Measurements from ENCODE around the gene HBP1. TPM values are rescaled to one million over a fixed set of nuclear protein-coding genes. Genes with fewer than 3 reads are reported as not detected.
A peak's percentile ranks its signal among the peaks of the same experiment; 100 is the strongest.
"Not testable (repeated sequence)": the region's sequence is repeated elsewhere in the genome, so short reads cannot be mapped to it uniquely, and the experiment has no call there.

Gene HBP1
- total and polyA plus RNA-seq, 5 donors = 39.4 to 64.7 (median 43.0) TPM

GRCh38 chr7:107138696-107139420 lies 29.9 kb upstream of the HBP1 start:
- ATAC-seq = no peak

GRCh38 chr7:107143875-107144274 lies 24.9 kb upstream of the HBP1 start:
- 87% methylated on average over 5 of the region's 5 CpGs for WGBS
- intact Hi-C loops (cut with DNase I); H3K27me3 ChIP-seq (ENCODE audit: control insufficient read depth, insufficient read depth); H3K4me3 ChIP-seq (ENCODE audit: low read length); DNase-seq; ATAC-seq; H3K9me3 ChIP-seq (ENCODE audit: control insufficient read depth, low read length); H3K4me1 ChIP-seq (ENCODE audit: control insufficient read depth, insufficient read depth, low read length); H3K27ac ChIP-seq (ENCODE audit: low read length): not testable (repeated sequence)

More at GRCh38 chr7:107138696-107139420, 29.9 kb upstream of the HBP1 start:
- no peaks in the 10 kb centered on the region for H3K9me3 ChIP-seq (ENCODE audit: control insufficient read depth, low read length)
- H3K27ac ChIP-seq (ENCODE audit: low read length) = no peak overlapping the region
- DNase-seq = no peak
- intact Hi-C loops (cut with DNase I) = no loop called here
- H3K4me3 ChIP-seq (ENCODE audit: low read length) = no peak overlapping the region
- no peaks in the 10 kb centered on the region for H3K27me3 ChIP-seq (ENCODE audit: control insufficient read depth, insufficient read depth)
- WGBS = 81% methylated on average over 7 of the region's 7 CpGs
- H3K4me1 ChIP-seq (ENCODE audit: control insufficient read depth, insufficient read depth, low read length) = peaks cover 3% of the 10 kb centered on the region

DNA sequence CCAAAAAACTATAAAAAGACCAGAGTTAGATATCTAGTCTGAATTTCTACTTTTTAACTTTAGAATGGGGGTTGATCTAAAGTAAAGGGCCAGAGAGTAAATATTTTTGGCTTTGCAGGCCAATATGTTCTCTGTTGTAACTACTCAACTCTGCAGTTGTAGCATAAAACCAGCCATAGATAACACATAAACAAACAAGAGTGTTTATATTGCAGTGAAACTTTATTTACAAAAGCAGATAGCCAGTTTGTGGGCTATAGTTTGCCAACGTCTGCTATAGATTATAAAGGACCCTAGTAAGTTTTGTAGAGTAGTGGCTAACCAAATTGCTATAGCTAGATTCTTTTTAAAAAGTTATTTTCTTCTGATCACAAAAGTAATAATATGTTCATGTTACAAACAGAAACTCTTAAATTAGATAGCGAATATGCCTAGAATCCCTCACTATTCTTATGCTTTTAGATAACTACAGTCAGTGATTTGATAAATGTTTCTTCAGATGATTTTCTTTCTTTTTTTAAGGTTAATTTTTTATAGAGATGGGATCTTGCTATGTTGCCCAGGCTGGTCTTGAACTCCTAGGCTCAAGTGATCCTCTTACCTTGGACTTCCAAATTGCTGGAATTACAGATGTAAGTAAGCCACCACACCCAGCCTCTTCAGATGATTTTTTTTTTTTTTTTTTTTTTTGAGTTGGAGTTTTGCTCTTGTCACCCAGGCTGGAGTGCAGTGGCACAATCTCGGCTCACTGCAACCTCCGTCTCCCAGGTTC lies 23.6 kb upstream of the HBP1 start:
- Histone ChIP-seq H3K9me3 (ENCODE audit: control insufficient read depth, low read length) (no peaks in the 10 kb centered on the region), H3K27me3 (ENCODE audit: control insufficient read depth, insufficient read depth) (no peaks in the 10 kb centered on the region), H3K27ac (ENCODE audit: low read length) (no peak overlapping the region), H3K4me3 (ENCODE audit: low read length) (no peak overlapping the region), H3K4me1 (ENCODE audit: control insufficient read depth, insufficient read depth, low read length) (no peaks in the 10 kb centered on the region)
- intact Hi-C loops (cut with DNase I) = loop anchor here in 2 of 4 donors (5.0 kb wide), 2 partner anchors 198 to 353 kb away; no protein-coding TSS in a partner anchor
- WGBS = 86% methylated on average over 4 of the region's 4 CpGs
- ATAC-seq (no peak), DNase-seq (no peak)

GRCh38 chr7:107147464-107148393 lies 21.1 kb upstream of the HBP1 start:
- Histone ChIP-seq H3K4me3 (ENCODE audit: low read length) (no peak overlapping the region), H3K9me3 (ENCODE audit: control insufficient read depth, low read length) (no peaks in the 10 kb centered on the region), H3K4me1 (ENCODE audit: control insufficient read depth, insufficient read depth, low read length) (no peaks in the 10 kb centered on the region), H3K27ac (ENCODE audit: low read length) (no peak overlapping the region), H3K27me3 (ENCODE audit: control insufficient read depth, insufficient read depth) (no peaks in the 10 kb centered on the region)
- intact Hi-C loops (cut with DNase I) = loop anchor here in 2 of 4 donors (5.0 kb wide), 2 partner anchors 200 to 355 kb away; no protein-coding TSS in a partner anchor
- 30% methylated on average over 3 of the region's 3 CpGs for WGBS
- ATAC-seq (peak; percentile 63 to 76), DNase-seq (no peak)

- intact Hi-C loops (cut with DNase I) = loop anchor here in 2 of 4 donors (5.0 kb wide), 2 partner anchors 201 to 356 kb away; no protein-coding TSS in a partner anchor
- H3K9me3 ChIP-seq (ENCODE audit: control insufficient read depth, low read length) = no peaks in the 10 kb centered on the region
- no peak for DNase-seq
- no peak for ATAC-seq
- no peaks in the 10 kb centered on the region for H3K4me1 ChIP-seq (ENCODE audit: control insufficient read depth, insufficient read depth, low read length)
- H3K4me3 ChIP-seq (ENCODE audit: low read length) = no peak overlapping the region
- WGBS = 98% methylated on average over 2 of the region's 2 CpGs
- H3K27ac ChIP-seq (ENCODE audit: low read length) = no peak overlapping the region
- H3K27me3 ChIP-seq (ENCODE audit: control insufficient read depth, insufficient read depth) = no peaks in the 10 kb centered on the region
These were observed 20.1 kb upstream of the HBP1 start for GRCh38 chr7:107148721-107149120.

DNA sequence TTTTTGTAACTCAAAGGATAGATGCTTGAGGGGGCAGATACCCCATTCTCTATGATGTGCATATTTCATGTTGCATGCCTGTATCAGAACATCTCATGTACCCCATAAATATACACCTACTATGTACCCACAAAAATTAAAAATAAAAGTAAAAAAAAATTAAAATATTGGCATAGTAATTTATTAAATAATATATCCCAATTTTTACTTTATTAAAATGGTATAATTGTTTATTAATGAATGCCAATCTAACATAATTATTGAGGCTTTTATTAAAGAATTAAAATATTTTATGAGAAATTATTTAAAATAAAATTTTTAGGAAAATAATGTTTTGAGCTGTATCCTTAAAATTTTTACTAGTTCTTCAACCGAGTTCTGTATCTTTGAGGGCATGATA lies 18.9 kb upstream of the HBP1 start:
- no peaks in the 10 kb centered on the region for H3K4me1 ChIP-seq (ENCODE audit: control insufficient read depth, insufficient read depth, low read length)
- intact Hi-C loops (cut with DNase I) = loop anchor here (2.0 to 10.0 kb wide), 4 partner anchors 203 to 358 kb away; no protein-coding TSS in a partner anchor
- H3K27me3 ChIP-seq (ENCODE audit: control insufficient read depth, insufficient read depth) = no peaks in the 10 kb centered on the region
- no peak overlapping the region for H3K4me3 ChIP-seq (ENCODE audit: low read length)
- no peak for DNase-seq
- 97% methylated on average over 1 of the region's 1 CpG for WGBS
- no peak overlapping the region for H3K27ac ChIP-seq (ENCODE audit: low read length)
- ATAC-seq = no peak
- H3K9me3 ChIP-seq (ENCODE audit: control insufficient read depth, low read length) = no peaks in the 10 kb centered on the region

- intact Hi-C loops (cut with DNase I) = loop anchor here (2.0 to 10.0 kb wide), 4 partner anchors 203 to 358 kb away; no protein-coding TSS in a partner anchor
- no peaks in the 10 kb centered on the region for H3K4me1 ChIP-seq (ENCODE audit: control insufficient read depth, insufficient read depth, low read length)
- no peaks in the 10 kb centered on the region for H3K27me3 ChIP-seq (ENCODE audit: control insufficient read depth, insufficient read depth)
- no peak overlapping the region for H3K27ac ChIP-seq (ENCODE audit: low read length)
- DNase-seq (peak; percentile 71 to 89 (median 72)), ATAC-seq (peak; percentile 67 to 71)
- H3K4me3 ChIP-seq (ENCODE audit: low read length) = no peak overlapping the region
- WGBS = 25% methylated on average over 4 of the region's 4 CpGs
- no peaks in the 10 kb centered on the region for H3K9me3 ChIP-seq (ENCODE audit: control insufficient read depth, low read length)
These were observed 18.3 kb upstream of the HBP1 start for GRCh38 chr7:107150375-107151073.

GRCh38 chr7:107151538-107151937 lies 17.3 kb upstream of the HBP1 start:
- no peak overlapping the region for H3K4me3 ChIP-seq (ENCODE audit: low read length)

GRCh38 chr7:107152011-107152410 lies 16.8 kb upstream of the HBP1 start:
- no peak for DNase-seq
- Histone ChIP-seq H3K27me3 (ENCODE audit: control insufficient read depth, insufficient read depth) (no peaks in the 10 kb centered on the region), H3K4me3 (ENCODE audit: low read length) (no peak overlapping the region), H3K9me3 (ENCODE audit: control insufficient read depth, low read length) (no peaks in the 10 kb centered on the region), H3K27ac (ENCODE audit: low read length) (no peak overlapping the region), H3K4me1 (ENCODE audit: control insufficient read depth, insufficient read depth, low read length) (no peaks in the 10 kb centered on the region)
- intact Hi-C loops (cut with DNase I) = loop anchor here in 3 of 4 donors (5.0 to 10.0 kb wide), 3 partner anchors 205 to 360 kb away; no protein-coding TSS in a partner anchor
- ATAC-seq = no peak
- 65% methylated on average over 4 of the region's 4 CpGs for WGBS

More at GRCh38 chr7:107151538-107151937, 17.3 kb upstream of the HBP1 start:
- ATAC-seq (no peak), DNase-seq (no peak)
- Histone ChIP-seq H3K27ac (ENCODE audit: low read length) (no peak overlapping the region), H3K9me3 (ENCODE audit: control insufficient read depth, low read length) (no peaks in the 10 kb centered on the region), H3K27me3 (ENCODE audit: control insufficient read depth, insufficient read depth) (no peaks in the 10 kb centered on the region), H3K4me1 (ENCODE audit: control insufficient read depth, insufficient read depth, low read length) (no peaks in the 10 kb centered on the region)
- intact Hi-C loops (cut with DNase I) = loop anchor here (2.0 to 10.0 kb wide), 4 partner anchors 204 to 359 kb away; no protein-coding TSS in a partner anchor
- 93% methylated on average over 7 of the region's 7 CpGs for WGBS

DNA sequence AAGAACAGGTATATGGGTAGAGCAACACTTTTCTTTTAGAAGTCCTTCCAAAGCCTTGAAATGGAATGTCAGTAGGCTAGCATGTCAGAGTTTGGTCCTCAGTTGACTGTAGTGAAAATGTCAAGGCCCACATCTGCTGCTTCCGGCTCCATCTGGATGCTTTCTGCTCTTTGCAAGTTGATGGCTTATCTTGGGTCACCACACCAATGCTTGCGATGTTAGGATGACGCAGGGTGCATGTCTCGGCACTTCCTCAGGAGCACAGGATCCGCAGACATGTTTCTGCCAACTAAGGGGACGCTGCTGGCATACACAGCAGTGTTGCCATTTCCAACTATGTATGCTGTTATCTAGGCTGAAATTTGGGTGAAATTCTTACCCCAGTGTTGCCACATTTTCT lies 14.0 kb upstream of the HBP1 start:
- intact Hi-C loops (cut with DNase I) = loop anchor here in 3 of 4 donors (5.0 to 10.0 kb wide), 3 partner anchors 208 to 363 kb away; no protein-coding TSS in a partner anchor
- H3K27me3 ChIP-seq (ENCODE audit: control insufficient read depth, insufficient read depth) = no peaks in the 10 kb centered on the region
- no peaks in the 10 kb centered on the region for H3K9me3 ChIP-seq (ENCODE audit: control insufficient read depth, low read length)
- WGBS = 94% methylated on average over 6 of the region's 6 CpGs
- DNase-seq = no peak
- no peak for ATAC-seq
- no peak overlapping the region for H3K27ac ChIP-seq (ENCODE audit: low read length)
- H3K4me3 ChIP-seq (ENCODE audit: low read length) = no peak overlapping the region
- no peaks in the 10 kb centered on the region for H3K4me1 ChIP-seq (ENCODE audit: control insufficient read depth, insufficient read depth, low read length)
